NCI-H2107 (cell line): ENCODE results near the gene BEST3.

Experiments used
- DNase-seq: peaks from one replicate; lab custom pipeline; 2025; lab: John Stamatoyannopoulos, UW

The BEST3 gene

DNA sequence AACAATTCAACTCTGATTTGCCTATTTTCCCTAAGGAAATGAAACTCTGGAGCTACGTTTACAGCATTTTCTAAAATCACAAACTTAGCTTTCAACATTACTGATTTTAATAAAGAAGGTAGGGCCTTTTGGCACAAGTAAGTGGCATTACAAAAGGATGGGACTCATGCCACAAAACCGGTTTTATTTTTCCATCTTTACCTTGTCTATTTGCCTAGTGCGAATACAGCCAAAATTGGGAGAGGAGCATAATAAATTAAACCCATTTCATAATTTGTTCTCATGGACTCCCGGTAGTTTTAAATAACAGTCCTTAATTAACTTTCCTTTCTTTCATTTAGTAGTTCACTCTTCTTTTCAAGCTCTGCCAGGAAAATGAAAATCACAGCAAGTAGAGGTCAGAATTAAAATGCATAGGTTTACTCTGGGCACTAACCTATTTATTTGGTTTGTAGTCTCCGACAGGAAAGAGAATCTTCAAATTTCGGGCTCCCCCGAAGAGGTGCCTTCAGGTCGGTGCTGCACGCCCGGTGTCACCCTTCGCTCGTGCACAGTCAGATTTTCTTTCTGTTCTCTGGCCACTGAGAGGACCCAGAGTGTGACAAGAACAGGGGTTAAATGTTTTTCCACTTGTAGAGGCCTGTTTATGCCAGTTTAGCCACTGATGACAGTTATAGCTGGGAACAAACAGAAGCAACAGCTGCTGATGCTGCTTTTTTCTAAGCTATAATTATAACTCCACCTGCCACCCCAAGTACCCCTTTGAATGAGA lies at the start of gene BEST3:
Gene BEST3 (minus strand): TSS at position 535 of the 772 bp plus-strand sequence. CDS start 1,505 bp downstream, outside the sequence.
- peak; percentile 90 for DNase-seq

DNA sequence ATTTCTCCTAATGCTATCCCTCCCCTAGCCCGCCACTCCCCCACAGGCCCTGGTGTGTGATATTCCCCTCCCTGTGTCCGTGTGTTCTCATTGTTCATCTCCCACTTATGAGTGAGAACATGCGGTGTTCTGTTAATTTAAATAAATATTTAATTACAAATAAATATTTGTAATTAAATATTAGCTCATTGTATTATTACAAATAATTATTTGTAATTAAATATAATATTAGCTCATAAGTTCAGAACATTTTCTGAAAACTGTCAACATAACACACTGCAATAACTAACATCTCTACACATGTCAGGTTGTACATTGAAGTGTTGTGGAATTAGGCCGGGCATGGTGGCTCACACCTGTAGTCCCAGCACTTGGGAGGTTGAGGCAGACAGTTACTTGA lies 45.0 kb upstream of the BEST3 start:
- DNase-seq: no peak

DNA sequence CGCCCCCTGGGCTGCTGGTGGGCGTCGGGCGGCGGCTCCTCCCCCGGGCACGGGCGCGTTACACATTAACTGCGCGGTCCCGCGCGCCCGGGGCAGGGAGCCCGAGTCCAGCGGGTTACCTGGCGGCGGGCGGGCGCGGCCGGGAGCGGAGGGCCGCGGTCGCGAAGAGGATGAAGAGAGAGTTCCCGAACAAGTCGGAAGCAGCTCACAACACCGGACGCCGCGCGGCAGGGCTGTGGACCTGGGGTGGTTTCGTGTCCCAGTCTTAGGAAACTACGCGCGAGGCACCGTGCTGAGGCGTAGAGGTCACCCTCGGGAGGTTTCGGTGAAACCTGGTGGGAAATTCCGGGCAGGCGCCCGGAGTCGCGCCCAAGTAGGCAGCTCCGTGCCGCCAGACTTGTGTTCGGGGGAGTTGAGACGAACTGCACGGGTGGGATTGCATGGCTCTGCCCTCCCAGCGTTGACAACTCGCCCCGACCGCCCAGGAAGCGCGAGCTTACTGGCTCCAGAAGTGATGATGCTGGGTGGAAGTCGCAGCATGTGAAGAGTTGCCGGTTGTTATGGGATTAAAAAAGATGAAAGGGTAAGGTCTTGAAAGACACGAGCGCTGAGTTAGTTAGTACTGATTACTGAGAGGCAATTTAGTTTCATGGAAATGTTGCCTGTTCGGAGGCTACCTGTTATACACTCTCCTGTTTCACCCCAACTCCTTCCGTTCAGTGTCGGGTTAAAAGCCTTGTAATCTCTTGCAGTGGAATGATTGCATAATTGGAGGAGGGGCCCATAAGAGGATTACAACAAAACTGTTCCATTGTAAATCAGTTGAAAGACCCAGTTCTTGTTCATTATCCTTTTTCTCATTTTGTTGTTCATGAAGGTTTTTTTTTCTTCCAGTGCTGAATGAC lies 40.4 kb upstream of the BEST3 start:
- peak; percentile 50 for DNase-seq

DNA sequence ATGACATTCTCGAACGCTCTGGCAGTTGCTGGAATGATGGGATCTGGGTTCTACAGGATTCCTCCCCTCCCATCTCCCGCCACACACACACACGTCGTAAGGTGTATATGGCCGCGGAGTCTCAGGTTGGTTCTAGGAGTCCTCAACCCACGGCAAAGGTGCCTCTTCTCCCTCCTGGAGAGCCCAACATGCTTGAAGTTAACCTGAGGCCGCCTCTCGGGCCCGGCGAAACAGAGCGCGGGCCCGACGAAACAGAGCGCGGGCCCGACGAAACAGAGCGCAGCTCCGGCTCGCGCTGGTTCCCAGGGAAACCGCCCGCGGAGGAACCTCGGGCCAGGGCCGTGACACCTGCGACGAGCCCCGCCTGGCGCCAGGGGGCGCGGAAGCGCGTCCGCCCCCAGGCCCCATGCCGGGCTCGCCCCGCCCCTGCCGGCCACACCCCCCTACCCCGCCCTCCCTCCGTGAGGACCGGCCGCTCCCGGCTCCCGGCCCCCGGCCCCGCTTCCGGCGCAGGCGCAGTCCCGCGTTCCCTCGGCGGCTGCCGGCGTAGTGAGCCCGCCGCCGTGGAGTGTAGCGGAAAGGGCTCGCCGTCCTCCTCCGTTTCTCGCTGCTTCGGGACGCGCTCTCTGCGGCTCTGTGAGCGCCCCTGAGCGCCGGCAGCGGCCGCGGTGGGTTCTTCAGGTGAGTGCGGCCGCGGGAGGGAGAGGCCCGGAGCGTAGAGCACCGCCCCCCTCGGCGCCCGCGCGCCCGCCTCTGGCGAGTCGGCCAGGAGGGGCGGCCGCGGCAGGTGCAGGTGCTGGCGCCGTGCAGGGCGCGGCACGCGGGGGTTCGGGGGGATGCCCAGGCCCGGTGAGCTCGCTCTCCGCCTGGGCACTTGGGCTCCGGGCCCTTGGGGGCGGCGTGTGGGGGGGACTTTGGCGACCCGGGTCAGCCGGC lies 39.5 kb upstream of the BEST3 start, which contains the start of gene RAB3IP:
Gene RAB3IP (plus strand): TSS at position 510 of the 936 bp plus-strand sequence. CDS start 16,549 bp downstream, outside the sequence.
- peak; percentile 92 for DNase-seq

DNA sequence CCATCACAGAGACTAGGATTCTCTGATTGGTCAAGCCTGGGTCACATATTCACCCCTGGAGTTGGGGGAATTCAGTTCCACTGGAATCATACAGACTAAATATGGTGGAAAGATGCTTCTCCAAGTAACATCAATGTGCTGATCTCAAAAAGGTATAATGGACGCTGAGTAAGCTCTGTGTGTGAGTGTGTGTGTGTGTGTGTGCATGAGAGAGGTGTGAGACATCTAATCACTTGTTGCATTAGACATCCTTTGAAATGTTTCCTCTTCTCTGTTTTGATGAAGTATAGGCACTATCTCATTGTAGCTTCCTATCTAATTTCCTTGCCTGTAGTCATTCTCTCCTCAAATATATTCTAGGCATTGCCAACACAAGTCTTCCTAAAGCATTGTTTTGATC lies 34.5 kb upstream of the BEST3 start:
- no peak for DNase-seq

DNA sequence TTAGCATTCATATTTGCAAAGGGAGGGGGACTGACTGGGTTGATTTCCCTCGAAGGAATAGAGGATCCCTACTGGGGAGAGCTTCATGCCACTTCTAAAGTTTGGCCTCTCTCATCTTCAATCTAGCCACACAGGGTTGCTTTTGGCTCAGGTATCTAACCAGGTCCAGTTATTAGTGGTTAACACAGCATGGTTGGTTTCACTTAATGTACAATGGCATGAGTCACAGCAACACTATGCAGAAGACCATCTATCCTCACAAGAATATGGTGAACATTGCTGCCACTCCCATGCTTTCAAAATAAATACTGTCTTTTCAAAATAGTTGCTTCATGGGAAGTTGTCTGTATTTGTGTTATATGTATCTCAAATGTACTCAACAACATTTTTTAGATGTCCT lies 33.0 kb upstream of the BEST3 start:
- no peak for DNase-seq

DNA sequence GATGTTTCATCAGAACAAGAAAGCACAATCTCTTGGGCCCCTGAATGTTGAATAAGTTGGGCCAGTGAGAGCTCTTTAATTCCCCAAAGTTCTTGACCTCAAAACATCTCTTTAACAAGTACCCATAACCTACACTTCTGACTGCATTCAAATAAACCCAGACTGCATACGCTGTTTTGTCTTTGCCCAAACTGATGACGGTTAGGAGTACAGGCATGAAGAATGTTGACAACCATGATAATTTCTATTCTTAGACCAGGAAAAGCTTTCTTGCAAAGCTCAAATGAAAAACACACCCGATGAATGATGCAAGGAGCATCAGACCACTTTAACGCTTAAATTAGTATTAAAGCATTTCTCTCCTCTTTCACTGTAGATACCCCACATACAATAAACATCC lies 27.8 kb upstream of the BEST3 start:
- no peak for DNase-seq

DNA sequence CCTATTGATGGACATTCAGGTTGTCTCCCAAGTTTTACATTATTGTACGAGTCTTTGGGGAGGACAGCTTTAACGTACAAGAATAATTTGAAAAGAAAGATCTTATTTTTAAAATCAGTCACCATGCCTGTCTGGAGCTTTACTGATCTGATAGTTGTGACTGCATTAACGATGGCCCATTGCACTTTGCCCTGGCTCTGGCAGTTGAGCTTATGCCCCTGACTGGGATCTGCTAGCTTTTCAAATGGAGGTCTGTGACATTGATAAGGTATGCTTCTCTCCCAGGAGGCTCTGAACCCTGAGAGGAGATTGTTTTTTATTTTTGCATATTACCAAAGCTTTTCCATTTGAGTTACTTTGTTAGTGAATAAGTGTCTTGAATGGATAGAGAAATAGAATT lies 21.6 kb upstream of the BEST3 start:
- DNase-seq: no peak

DNA sequence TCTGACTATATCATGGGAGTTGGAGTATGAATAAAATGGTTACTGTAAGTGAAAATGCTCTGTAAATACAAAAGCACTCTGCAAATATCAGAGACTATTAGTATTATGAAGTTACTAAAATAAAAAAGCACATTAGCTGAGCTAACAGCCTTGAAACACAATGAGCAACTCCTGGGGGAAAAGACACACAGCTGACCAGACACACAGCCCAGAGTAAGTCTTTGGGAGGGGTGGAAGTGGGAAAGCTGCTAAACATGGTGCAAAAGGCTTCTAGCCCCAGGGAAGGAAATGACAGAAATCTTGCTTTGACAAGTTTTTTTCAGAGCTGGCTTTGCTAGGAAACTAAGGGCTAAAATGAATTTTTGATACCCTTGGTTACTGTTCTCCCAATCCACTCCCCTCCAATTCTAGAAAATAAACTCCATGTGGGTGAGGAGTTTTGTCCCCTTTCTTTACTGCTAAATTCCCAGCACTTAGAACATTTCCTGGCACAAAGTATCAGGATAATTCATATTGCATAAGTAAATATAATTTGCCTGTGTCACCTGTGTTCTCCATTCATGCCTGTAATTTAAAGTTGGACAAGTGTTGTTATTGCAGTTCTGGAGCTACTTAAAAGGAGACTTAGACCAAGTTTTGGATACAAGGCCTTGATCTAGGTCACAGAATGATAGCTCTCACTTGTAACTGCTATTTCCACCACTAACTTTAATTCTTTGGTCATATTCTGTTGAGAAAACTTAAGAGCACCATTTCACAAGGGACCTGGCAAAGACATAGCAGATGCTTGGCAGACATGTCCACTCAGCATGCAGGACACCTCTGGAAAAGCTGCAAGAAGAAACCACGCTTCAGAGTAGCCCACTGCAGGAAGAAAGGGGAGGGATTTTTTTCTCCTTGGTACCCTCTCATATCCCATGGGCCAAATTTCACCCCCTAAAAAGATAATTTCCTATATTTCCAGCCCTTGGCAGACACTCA lies 20.5 kb upstream of the BEST3 start:
- DNase-seq: no peak

DNA sequence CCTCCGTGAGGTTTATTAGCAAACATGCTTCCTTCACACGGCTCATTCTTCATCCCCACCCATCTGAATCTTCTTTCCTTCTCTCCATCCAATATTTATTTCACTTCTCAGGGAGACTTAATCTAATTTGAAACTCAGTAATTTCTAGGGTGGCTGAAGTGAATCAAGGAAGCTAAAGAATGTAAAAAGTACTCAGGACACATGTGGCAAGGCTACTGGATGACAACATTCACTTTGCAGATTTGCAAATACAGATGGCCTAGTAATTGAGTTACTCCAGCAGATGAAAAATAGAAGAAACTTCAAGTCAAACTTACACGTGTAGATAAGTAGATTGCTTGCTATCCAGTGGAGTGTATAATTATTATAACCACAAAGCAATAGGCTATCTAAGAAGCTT lies 15.4 kb upstream of the BEST3 start:
- DNase-seq: no peak

DNA sequence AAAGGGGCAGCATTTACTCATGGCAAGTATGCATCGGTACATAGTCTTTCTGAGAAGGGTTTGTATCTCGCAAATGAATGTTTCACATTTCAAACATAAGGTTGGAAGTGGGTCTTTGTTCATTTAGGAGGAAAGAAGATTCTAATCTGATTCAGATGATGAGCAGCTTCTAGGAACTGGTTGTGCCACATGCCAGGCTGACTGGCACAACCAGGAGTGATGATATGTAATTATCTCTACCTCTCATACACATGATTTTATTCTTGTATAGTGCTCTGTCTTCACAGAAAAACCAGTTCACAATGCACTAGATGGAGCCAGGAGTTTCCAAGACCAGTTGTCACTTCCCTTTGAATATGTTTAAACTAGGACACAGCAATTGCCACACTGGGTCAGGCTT lies 13.7 kb upstream of the BEST3 start:
- DNase-seq: no peak

DNA sequence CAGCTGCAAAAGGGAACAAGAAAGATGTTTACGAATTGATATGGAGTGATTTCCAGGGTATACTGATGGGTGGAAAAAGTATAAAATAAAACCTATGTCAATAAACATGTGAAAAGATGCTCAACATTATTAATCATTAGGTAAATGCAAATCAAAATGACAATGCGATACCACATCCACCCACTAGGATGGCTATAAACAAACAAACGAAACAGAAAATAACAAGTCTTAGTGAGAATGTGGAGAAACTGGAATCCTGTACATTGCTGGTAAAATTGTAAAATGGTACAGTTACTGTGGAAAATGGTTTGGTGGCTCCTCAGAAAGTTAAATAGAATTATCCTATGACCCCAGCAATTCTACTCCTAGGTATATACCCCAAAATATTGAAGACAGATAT lies 9.5 kb upstream of the BEST3 start:
- DNase-seq: no peak

DNA sequence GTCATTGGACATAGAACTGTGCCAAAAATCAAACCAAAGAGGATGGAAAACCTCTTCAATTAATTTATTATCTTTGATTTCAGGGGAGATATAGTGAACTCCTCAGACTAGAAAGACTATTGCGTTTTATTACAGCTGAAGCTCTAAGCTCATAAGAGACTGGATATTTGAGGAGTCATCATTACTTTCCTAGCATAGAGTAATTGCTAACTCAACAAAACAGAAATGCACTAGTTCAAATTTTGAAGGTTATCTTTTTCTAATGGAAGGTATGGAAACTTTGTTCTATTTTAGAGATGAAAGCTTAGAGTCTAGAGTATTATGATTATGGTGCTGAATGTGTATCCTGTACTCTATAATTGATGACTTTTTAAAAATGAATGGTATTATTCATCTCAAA lies 5.3 kb upstream of the BEST3 start:
- no peak for DNase-seq

DNA sequence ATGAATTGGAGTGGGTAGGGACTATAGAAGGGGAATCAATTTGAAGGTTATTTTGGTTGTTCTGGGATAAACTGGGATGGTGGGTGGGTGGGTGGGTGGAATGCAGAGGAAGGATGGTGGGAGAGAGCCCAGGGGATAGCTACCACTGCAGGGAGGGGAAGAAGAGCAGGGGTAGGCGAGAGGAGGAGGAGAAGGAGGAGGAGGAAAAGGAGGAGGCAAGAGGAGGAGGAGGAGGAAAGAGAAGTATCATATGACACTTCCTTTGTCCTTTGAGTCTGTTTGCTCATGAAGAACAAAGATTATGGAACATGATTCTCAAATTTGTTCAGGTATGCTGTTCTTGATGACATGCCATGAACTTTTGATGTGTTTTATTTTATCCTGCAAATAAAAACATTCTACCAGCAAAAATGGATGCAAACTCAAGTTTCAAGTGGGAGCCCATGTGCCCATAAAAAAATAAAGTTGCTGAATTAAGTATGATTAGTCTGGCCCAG lies 4.1 kb upstream of the BEST3 start:
- DNase-seq: no peak

DNA sequence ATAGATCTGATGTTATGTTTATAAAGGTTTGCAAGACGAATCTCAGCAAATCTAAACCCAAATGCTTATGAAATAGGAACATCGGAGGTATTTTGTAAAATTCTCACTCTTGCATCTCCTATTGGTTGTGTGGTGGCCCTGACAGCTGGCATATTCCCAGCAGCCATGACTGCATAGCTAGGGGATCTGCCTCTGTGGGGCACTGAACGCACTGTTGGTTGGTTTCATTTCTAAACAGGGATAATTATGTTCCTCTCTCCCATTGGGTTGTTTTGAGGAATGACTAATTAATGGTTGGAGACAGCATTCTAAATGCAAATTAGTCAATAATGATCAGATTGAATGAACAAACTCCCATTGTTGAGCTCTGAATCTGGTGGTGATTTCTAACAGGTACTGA lies 2.7 kb upstream of the BEST3 start:
- DNase-seq: no peak

DNA sequence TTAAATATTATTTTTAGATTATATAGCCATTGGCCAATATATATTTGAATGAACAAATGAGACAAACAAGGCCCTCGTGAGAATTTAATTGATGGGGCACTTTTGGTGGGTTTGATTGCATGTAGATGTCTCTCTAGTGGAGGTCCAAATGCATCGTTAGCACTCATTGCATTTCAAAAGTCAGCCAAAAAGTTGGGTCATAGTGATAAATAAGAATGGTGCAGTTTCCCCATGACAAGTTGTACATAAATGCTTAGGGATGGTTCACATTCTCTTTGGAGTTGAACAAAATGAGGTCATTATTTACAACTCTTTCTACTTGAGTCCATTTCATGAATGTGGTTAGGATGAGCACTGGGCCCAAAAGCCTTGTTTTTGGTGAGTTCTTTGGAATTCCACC lies 1.0 kb downstream of the BEST3 start:
- no peak for DNase-seq

DNA sequence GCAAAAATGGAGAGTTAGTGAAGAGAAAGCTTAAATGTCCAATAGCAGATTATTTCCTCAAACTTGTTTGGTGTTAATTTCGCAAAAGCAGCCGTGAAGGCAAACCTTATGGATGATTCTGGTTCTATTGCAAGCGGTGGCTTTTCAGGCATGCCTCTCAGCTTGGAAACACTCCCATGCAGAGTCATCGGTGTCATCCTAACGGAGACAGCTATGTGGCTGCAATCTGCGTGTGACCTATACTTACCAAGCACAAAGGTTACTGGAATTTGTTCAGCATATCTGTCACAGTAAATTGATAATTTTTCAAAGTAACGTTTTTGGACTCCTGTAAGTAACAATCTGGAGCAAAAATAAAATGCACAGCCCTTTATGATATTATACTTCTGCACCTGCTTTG lies 5.0 kb downstream of the BEST3 start:
- no peak for DNase-seq

DNA sequence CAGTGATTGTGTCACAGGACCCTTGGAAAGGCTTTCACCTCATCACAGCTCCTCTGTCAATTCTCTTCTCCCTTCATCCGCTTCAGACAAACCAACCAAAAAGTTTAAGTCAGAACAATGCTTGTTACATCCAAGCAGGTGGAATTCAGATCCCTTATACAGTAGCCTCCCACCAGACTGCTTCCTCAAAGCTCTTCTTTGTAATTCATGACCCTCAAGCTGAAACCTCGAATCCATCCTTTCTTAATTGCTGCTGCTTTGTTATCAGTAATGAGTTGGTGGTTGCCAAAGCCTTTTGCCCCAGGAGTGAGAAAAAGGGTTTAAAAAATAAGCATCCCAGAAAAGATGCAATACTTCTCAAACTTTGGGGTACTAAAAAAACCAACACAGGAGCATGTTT lies 9.5 kb downstream of the BEST3 start:
- DNase-seq: no peak

DNA sequence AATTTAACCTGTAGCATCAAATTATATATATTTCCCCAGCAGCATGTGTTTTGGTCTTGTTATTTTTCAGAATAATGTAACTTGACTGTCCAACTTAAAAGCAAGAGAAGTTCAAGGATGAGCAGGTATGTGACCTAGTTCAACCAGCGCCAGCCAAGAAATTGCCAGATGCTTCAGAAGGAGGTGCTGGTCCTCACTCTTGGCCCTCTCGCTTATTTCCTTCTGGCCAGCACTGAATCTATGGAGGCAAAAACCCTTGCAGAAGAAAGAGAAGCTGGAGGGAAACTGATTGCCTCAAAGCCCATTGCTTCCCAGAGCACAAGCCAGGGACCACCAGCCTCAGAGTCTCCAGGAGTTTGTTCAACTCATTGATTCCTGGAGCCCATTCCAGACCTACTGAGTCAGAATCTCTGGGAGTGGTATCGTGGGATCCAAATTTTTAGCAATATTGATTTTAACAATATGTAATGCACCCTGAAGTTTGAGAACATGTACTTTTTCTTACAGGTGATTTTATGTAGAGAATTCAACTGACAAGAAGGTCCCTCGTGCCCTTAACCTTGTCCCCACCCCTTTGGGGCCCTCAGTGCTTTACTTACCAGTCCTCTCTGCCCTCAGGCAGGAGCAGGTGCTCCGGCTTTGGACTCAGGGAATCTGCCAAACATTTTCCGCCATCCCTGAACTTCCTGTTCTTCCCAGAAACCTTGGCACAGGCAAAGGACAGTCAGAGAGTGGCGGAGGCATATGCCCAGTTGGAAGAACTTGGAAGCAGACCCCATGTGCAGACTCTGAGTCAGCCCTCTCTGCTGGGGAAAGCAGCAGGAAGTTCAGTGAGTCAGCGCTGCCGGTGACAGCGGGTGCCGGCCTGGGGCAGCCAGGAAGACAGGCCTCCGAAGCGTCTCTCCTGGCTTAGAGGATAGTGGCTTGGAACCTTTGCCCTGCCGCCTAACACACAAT lies 10.4 kb downstream of the BEST3 start:
- no peak for DNase-seq
